Activated naive CD4-positive, alpha-beta T cell treated with anti-CD3 and anti-CD28 coated beads for 36 hours (primary cell): ENCODE measurements around the gene KRT39. TPM values are rescaled to one million over a fixed set of nuclear protein-coding genes. Genes with fewer than 3 reads are reported as not detected.

Experiments used
- CTCF ChIA-PET: fragments of 350-600 bp; sonication (Branson Sonifier 250); formaldehyde crosslinking; loops from one replicate; lab custom pipeline; 2021; ENCODE audit warnings: antibody characterized with exemption; lab: Charles Lee
- DNase-seq: peaks from one replicate; pipeline ENCODE4 v3.0.0-alpha.2; 2020
- H3K27ac Mint-ChIP-seq: one replicate; pipeline ENCODE4 v1.8.0; 2021; ENCODE audit warnings: mild to moderate bottlenecking, mixed read lengths
- H3K27me3 Mint-ChIP-seq: one replicate; pipeline ENCODE4 v1.8.0; 2021; ENCODE audit warnings: low read depth, mixed read lengths
- H3K36me3 Mint-ChIP-seq: one replicate; pipeline ENCODE4 v1.8.0; 2021; ENCODE audit warnings: low read depth, mixed read lengths
- H3K4me1 Mint-ChIP-seq: one replicate; pipeline ENCODE4 v1.8.0; 2021; ENCODE audit warnings: low read depth, mixed read lengths
- H3K4me3 Mint-ChIP-seq: one replicate; pipeline ENCODE4 v1.8.0; 2021; ENCODE audit warnings: mild to moderate bottlenecking, moderate library complexity, mixed read lengths
- H3K9me3 Mint-ChIP-seq: one replicate; pipeline ENCODE4 v1.8.0; 2021; ENCODE audit warnings: mixed read lengths
- intact Hi-C: fragments of 100-400 bp; cut with micrococcal nuclease; formaldehyde crosslinking; loops from one replicate; pipeline ENCODE4 v1.15.1; 2023
- total RNA-seq, 2 experiments: library from RNA; stranded (reverse); gene quantifications; one replicate each; pipeline ENCODE4 v1.2.3, GENCODE V29; 2021

The KRT39 gene
- total RNA-seq, 2 experiments from 2014 or later, result not detected

DNA sequence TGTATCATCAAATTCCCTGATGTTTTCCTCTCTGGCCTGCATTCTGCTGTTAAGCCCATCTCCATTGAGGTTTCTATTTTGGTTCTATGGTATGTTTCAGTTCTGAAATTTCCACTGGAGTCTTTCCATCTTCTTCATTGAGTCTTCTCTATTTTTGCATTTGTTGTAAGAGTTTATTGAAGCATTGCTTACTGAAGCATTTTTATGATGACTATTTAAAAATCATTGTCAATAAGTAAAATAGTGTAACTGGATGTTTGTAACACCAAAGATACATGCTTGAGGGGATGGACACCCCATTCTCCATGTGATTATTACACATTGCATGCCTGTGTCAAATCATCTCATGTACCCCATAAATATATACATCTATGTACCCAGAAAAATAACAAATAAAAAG lies 8.8 kb upstream of the KRT39 start:
- H3K27ac Mint-ChIP-seq, result no peak overlapping the region
- DNase-seq, result no peak
- H3K4me1 Mint-ChIP-seq, result no peaks in the 10 kb centered on the region
- CTCF ChIA-PET, result no interaction called here
- H3K9me3 Mint-ChIP-seq, result no peaks in the 10 kb centered on the region
- no peaks in the 10 kb centered on the region for H3K36me3 Mint-ChIP-seq
- intact Hi-C loops, result no loop called here
- H3K27me3 Mint-ChIP-seq, result peaks cover 2% of the 10 kb centered on the region
- H3K4me3 Mint-ChIP-seq, result no peak overlapping the region

DNA sequence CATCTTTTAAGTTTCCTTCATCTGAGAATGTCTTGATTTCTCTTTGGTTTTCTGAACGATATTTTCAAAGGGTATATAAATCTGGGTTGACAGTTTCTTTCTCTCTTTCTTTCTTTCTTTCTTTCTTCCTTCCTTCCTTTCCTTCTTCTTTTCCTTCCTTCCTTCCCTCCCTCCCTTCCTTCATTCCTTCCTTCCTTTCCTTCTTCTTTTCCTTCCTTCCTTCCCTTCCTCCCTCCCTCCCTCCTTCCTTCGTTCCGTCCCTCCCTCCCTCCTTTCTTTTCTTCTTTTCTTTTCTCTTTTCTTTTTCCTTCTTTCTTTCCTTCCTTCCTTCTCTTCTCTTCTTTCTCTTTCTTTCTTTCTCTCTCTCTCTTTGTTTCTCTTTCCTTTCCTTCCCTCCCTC lies 7.6 kb upstream of the KRT39 start:
- H3K9me3 Mint-ChIP-seq, result no peaks in the 10 kb centered on the region
- no peaks in the 10 kb centered on the region for H3K4me1 Mint-ChIP-seq
- no peak for DNase-seq
- peaks cover 2% of the 10 kb centered on the region for H3K27me3 Mint-ChIP-seq
- CTCF ChIA-PET, result no interaction called here
- no peak overlapping the region for H3K27ac Mint-ChIP-seq
- H3K36me3 Mint-ChIP-seq, result no peaks in the 10 kb centered on the region
- intact Hi-C loops, result no loop called here
- H3K4me3 Mint-ChIP-seq, result no peak overlapping the region

DNA sequence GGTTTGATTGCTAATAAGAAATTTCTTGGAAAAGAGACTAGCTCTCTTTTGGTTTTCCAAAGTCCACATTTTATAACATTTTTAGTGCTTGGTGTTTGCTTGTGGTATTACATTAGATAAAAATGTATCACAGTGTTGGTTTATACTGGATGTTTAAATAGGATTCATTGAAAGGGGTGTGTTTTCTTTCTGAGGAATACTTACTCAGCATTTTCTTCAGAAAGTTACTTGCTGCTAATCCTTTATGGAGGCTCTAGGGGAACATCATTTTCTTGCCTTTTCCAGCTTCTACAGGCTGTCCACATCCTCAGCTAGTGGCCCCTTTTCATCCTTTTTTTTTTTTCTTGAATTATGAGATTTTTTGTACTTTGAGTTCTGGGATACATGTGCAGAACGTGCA lies 834 bp upstream of the KRT39 start:
- Mint-ChIP-seq H3K36me3 (no peaks in the 10 kb centered on the region), H3K9me3 (no peaks in the 10 kb centered on the region), H3K4me3 (no peak overlapping the region), H3K27me3 (peaks cover 12% of the 10 kb centered on the region), H3K27ac (no peak overlapping the region), H3K4me1 (no peaks in the 10 kb centered on the region)
- CTCF ChIA-PET, result interaction anchor here (0.6 kb wide), 3 partner anchors 15 to 501 kb away, joined by 3 to 6 read pairs (median 3); no protein-coding TSS in a partner anchor
- intact Hi-C loops, result no loop called here
- no peak for DNase-seq

DNA sequence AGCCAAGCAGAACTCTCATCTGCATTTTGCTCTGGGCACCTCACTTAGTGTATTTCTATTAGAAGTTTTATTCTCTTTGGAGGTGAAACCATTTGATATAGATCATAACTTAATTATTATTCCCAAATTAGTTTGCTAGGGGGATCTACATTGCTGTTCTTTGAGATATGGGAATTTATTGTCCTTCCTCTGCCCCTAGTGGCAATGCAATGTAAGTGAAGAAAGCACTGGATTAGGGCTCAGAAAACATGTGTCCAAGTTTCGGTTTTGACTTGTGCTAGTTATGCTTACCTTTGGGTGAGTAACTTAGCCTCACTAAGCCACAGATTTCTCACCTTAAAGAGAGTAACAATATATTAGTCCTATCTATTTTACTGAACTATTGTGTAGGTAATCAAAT lies 2.9 kb downstream of the KRT39 start:
- intact Hi-C loops, result no loop called here
- H3K4me1 Mint-ChIP-seq, result no peaks in the 10 kb centered on the region
- H3K9me3 Mint-ChIP-seq, result no peaks in the 10 kb centered on the region
- H3K27me3 Mint-ChIP-seq, result peaks cover 12% of the 10 kb centered on the region
- no peak overlapping the region for H3K4me3 Mint-ChIP-seq
- H3K27ac Mint-ChIP-seq, result no peak overlapping the region
- DNase-seq, result no peak
- CTCF ChIA-PET, result interaction anchor here (0.7 to 1.3 kb wide), 3 partner anchors 9 to 49 kb away, joined by 3 read pairs; no protein-coding TSS in a partner anchor
- no peaks in the 10 kb centered on the region for H3K36me3 Mint-ChIP-seq

DNA sequence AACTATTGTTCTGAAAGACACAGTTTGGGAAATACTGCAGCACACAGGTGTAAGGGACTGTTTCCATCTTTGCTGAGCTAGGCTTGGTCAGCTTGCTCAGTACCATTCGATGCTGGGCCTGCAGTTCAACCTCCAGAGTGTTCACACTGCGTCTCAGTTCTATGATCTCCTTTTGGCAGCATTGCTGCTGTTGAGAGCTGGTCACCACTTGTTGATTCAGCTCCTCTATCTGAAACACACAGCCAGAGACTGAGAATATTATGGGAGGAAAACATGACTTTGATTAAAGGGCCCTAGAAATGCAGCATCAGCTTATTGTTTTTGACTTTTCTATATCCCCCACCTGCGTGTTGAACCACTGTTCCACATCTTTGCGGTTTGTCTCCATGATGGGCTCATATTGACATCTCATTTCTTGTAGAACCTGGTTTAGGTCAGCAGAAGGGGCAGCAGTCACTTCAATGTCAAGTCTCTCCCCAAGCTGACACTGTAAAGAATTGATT lies 4.6 kb downstream of the KRT39 start:
- Mint-ChIP-seq H3K4me3 (no peak overlapping the region), H3K36me3 (no peaks in the 10 kb centered on the region), H3K27ac (no peak overlapping the region), H3K27me3 (peaks cover 9% of the 10 kb centered on the region), H3K9me3 (no peaks in the 10 kb centered on the region), H3K4me1 (no peaks in the 10 kb centered on the region)
- CTCF ChIA-PET, result interaction anchor here (0.6 to 0.7 kb wide), 4 partner anchors 143 to 270 kb away, joined by 3 to 5 read pairs (median 3); partner anchors contain the start of genes KRTAP4-1 and KRTAP9-3
- DNase-seq, result no peak
- intact Hi-C loops, result no loop called here

DNA sequence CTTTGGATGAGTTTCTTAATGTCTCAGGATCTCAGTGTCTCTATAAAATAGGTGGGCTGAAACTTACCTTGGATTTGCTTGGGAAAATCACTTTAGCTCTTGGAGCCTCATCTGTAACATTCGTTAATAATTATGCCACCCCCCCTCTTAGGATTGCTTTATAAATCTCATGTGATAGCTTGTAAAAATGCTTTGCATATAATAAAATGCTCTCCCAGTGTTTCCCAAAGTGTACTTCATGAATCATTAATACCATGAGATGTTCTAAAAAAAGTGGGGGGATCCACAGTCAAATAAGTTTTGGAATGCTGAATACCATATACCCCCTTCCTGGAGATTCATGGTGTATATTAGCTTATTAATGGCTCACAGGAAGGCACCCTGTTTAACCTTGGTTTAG lies 5.2 kb downstream of the KRT39 start:
- no peak overlapping the region for H3K4me3 Mint-ChIP-seq
- no peak overlapping the region for H3K27ac Mint-ChIP-seq
- H3K9me3 Mint-ChIP-seq, result no peaks in the 10 kb centered on the region
- H3K4me1 Mint-ChIP-seq, result no peaks in the 10 kb centered on the region
- CTCF ChIA-PET, result interaction anchor here (0.6 to 0.7 kb wide), 3 partner anchors 142 to 237 kb away, joined by 3 to 5 read pairs (median 3); partner anchors contain the start of gene KRTAP4-1
- no peak for DNase-seq
- no peaks in the 10 kb centered on the region for H3K36me3 Mint-ChIP-seq
- intact Hi-C loops, result no loop called here
- H3K27me3 Mint-ChIP-seq, result peaks cover 5% of the 10 kb centered on the region

DNA sequence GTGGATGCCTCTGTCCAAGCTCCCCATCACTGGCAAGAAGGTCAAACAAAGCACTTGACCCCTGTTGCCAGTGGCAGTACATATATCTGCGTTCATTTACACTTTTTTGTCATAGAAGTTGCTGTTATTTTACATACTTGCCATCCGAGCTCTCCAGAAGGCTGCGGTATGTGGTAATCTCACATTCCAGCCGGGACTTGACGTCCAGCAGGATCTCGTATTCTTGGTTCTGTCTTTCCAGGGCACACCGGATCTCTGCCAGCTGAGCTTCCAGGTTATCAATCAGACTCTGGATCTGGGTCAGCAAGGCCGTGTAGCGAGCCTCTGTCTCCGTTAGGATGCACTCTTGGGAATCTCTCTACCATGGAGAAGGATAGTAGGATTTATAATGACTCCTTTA lies 6.6 kb downstream of the KRT39 start:
- Mint-ChIP-seq H3K4me1 (no peaks in the 10 kb centered on the region), H3K27ac (no peak overlapping the region), H3K27me3 (no peaks in the 10 kb centered on the region), H3K4me3 (no peak overlapping the region), H3K9me3 (no peaks in the 10 kb centered on the region), H3K36me3 (no peaks in the 10 kb centered on the region)
- DNase-seq, result no peak
- CTCF ChIA-PET, result interaction anchor here (0.5 kb wide), 1 partner anchor 574 kb away, joined by 5 read pairs; no protein-coding TSS in a partner anchor
- intact Hi-C loops, result no loop called here

DNA sequence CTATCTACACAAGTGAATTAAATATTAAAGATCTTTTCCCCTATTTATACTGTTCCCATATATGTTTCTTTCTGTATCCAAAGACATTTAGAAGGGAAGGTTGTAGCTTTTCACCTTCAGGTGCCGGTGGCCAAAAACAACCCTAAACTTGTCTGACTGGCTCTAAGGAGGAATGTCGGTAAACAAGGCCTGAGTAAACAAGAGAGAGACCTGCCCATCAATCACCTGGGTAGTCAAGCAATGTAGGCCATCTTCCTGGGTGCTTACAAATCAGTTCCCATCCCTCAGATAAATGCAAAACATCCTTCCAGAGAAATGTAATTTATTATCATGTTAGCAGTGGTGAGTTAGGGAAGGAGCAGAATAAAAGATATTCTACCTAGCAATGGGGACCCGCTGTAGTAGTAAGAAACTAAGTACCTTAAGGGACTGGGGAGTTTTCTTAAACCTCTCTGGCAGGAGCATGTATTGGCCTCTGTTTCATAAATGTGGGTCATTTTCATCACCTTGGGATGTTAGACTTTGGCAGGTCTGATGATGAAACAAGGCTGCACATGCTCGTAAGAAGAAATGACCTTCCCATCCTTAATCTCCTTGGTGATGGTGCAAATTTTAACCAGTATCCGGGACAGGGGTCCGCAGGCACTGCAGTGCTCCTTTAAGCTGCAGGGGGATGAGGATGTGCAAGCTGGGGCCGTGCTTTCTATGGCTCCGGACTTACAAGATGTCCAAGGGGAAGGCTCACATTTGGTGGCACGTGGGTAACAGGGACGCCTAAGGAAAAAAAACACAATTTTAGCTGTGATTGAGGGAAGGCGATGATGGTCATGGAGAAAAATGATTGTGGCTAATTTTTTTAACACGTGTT lies 8.4 kb downstream of the KRT39 start:
- H3K4me1 Mint-ChIP-seq, result no peaks in the 10 kb centered on the region
- H3K4me3 Mint-ChIP-seq, result no peak overlapping the region
- intact Hi-C loops, result no loop called here
- no peaks in the 10 kb centered on the region for H3K9me3 Mint-ChIP-seq
- DNase-seq, result no peak
- CTCF ChIA-PET, result no interaction called here
- H3K36me3 Mint-ChIP-seq, result no peaks in the 10 kb centered on the region
- H3K27ac Mint-ChIP-seq, result no peak overlapping the region
- peaks cover 4% of the 10 kb centered on the region for H3K27me3 Mint-ChIP-seq

DNA sequence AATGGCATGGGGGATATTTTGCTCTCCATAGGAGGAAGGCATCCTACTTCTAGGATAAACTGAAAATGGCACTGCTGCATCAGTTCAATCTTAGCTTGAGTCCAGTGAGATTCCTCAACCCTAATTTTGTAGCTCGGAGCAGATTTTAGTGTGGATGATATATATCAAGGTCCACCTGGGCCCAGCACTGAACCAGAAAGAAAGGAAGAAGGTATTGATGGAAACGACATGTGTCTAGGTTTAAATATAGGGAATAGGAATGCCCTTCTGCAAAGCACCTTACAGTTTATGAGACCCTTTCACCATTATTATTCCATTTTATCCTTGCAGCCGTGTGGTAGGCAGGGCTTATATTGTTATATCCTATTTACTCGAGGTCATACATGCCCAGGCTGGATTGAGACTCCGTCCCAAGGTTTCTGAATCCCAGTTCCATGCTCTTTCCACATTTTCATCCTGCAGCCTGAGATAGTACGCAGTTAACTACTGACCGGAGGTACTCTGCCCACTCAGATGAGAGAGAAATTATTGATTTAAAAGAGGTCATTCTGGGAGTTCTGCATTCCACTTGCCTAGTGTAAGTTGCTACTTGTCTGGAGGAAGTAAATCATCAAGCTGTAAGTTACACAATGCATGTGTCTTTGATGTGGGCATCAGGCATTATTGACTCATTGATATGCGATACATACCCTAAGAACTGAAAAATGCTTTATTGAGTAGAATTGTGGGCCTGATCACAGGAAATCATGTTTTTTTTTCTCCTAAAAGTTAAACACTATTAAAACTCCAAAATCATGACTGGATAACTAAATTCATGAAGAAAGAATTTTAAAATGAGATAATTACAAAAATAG lies 10.1 kb downstream of the KRT39 start:
- no peak for DNase-seq
- intact Hi-C loops, result no loop called here
- Mint-ChIP-seq H3K36me3 (no peaks in the 10 kb centered on the region), H3K27me3 (peaks cover 4% of the 10 kb centered on the region), H3K4me3 (no peak overlapping the region), H3K27ac (no peak overlapping the region), H3K9me3 (no peaks in the 10 kb centered on the region), H3K4me1 (no peaks in the 10 kb centered on the region)
- CTCF ChIA-PET, result no interaction called here

DNA sequence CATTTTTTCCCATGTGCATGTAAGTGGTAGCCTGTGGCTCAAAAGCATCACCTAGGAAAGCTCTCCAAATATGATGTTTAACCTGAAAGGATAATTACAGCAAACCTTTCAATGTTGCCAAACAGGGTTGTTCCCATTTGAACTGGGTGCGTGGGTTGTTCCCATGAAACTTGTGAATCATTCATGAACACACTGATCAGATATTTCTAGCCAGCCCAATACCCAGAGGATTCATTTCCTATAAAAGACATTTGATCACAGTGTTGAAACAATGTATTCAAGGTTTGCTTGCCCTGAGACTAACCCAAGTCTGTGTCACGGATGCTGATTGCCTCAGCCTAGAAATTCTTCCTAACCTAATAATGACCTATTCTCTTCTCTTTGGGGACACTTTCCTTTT lies 12.9 kb downstream of the KRT39 start:
- H3K4me1 Mint-ChIP-seq, result no peaks in the 10 kb centered on the region
- H3K27me3 Mint-ChIP-seq, result peaks cover 10% of the 10 kb centered on the region
- no peak overlapping the region for H3K4me3 Mint-ChIP-seq
- no peak overlapping the region for H3K27ac Mint-ChIP-seq
- intact Hi-C loops, result no loop called here
- no peaks in the 10 kb centered on the region for H3K9me3 Mint-ChIP-seq
- CTCF ChIA-PET, result interaction anchor here (0.6 kb wide), 1 partner anchor 747 kb away, joined by 3 read pairs; no protein-coding TSS in a partner anchor
- no peak for DNase-seq
- H3K36me3 Mint-ChIP-seq, result no peaks in the 10 kb centered on the region

DNA sequence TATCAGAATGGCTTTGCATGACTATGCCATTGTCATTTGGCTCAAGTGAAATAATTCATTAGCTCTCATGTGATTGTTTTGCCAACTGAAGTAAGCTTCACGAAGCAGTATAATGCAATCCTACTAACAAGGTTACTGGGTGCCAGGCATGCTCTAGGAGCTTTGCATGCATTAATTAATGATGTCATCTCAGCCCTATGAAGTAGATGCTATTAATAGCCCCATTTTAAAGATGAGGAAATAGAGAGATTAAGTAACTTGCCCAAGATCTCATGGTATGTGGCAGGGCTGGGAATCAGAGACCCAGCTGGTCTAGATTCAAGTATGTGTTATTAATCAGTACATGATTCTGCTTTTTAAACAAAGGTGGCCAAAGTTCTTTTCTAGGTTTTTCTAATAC lies 14.1 kb downstream of the KRT39 start:
- intact Hi-C loops, result no loop called here
- no peaks in the 10 kb centered on the region for H3K9me3 Mint-ChIP-seq
- no peak overlapping the region for H3K4me3 Mint-ChIP-seq
- no peak for DNase-seq
- no peaks in the 10 kb centered on the region for H3K4me1 Mint-ChIP-seq
- H3K27me3 Mint-ChIP-seq, result peaks cover 20% of the 10 kb centered on the region
- H3K27ac Mint-ChIP-seq, result no peak overlapping the region
- no peaks in the 10 kb centered on the region for H3K36me3 Mint-ChIP-seq
- CTCF ChIA-PET, result interaction anchor here (0.7 kb wide), 1 partner anchor 207 kb away, joined by 3 read pairs; no protein-coding TSS in a partner anchor

DNA sequence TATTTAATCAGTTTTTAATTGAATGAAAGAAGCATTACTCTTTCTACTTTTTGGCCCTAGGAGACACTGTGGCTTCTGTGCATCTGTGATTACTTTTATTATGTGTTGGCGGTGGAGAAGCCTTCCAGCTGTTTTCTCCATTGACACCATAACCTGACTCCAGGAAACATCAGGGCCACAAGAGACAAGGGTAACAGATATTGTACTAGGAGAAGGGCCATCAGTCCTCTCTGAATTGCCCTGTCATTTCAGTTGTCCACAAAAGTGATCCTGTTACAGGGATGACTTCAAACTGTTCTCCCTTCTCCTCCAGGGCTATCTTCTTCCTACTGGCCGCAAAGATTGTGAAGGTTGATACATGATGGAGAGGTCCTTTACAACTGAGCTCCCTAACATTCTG lies 14.6 kb downstream of the KRT39 start:
- Mint-ChIP-seq H3K27me3 (peaks cover 22% of the 10 kb centered on the region), H3K4me3 (no peak overlapping the region), H3K9me3 (no peaks in the 10 kb centered on the region), H3K27ac (no peak overlapping the region), H3K4me1 (no peaks in the 10 kb centered on the region), H3K36me3 (no peaks in the 10 kb centered on the region)
- CTCF ChIA-PET, result interaction anchor here (0.7 kb wide), 1 partner anchor 206 kb away, joined by 3 read pairs; no protein-coding TSS in a partner anchor
- DNase-seq, result no peak
- intact Hi-C loops, result no loop called here
